ENCODE data around the gene TMPRSS3.

TMPRSS3 gene

DNA sequence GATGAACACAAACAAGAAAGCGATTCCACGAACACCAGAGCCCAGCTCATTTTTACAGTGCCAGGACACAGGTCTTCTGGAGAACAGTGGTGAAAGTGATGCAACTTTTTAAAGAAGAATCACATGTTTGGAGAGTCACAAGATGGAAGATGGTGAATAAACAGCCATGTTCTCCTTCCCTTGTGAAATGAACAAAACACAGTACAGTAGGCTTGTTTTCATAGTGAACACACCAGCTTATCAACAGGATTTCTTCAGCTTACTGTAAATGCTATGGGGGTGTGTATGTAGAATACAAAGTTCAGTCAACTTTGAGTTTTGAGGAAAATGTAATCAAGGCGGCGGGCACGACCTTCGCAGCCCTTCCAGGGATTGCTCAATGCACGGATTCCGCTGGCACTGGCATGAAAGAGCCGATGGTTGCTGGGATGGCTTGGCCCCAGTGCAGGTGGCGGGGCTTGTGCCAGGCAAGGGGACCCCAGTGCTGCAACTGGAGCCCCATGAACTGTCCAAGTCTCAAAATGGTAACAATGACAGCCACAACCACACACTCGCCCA, 9.7 kb downstream of the TMPRSS3 start:
- no peak overlapping the region for H3K4me3 ChIP-seq (ENCODE audit: low read depth, low read length)
- DNase-seq (ENCODE audit: low read depth): no peak
- TF ChIP-seq, protein P1, sequence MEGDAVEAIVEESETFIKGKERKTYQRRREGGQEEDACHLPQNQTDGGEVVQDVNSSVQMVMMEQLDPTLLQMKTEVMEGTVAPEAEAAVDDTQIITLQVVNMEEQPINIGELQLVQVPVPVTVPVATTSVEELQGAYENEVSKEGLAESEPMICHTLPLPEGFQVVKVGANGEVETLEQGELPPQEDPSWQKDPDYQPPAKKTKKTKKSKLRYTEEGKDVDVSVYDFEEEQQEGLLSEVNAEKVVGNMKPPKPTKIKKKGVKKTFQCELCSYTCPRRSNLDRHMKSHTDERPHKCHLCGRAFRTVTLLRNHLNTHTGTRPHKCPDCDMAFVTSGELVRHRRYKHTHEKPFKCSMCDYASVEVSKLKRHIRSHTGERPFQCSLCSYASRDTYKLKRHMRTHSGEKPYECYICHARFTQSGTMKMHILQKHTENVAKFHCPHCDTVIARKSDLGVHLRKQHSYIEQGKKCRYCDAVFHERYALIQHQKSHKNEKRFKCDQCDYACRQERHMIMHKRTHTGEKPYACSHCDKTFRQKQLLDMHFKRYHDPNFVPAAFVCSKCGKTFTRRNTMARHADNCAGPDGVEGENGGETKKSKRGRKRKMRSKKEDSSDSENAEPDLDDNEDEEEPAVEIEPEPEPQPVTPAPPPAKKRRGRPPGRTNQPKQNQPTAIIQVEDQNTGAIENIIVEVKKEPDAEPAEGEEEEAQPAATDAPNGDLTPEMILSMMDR (IDR thresholded peaks at IDR 0.05; ENCODE audit: control insufficient read depth, extremely low read depth, insufficient read depth): no peak

DNA sequence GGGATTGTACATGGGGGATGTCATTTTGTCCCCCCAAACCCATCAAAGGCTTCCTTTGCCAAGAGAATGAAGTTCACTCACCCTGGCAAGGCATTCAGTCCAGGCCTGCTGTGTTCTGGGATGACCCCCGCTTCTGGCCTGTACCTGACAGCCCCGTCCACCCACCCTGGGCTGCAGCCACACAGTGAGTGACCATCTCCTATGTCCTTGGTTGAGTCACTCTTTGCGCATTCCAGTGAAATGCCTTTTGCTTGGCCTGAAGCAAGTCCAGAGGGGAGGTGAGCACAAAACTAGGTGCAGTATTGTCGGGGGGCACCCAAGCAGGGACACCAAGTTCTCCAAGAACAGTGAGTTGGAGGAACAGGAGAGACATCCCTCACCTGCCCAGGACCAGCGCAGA, 10.2 kb downstream of the TMPRSS3 start:
- TF ChIP-seq, protein P1 (IDR thresholded peaks at IDR 0.05; ENCODE audit: control insufficient read depth, extremely low read depth, insufficient read depth): no peak
- no peak overlapping the region for H3K4me3 ChIP-seq (ENCODE audit: low read depth, low read length)
- no peak for DNase-seq (ENCODE audit: low read depth)

DNA sequence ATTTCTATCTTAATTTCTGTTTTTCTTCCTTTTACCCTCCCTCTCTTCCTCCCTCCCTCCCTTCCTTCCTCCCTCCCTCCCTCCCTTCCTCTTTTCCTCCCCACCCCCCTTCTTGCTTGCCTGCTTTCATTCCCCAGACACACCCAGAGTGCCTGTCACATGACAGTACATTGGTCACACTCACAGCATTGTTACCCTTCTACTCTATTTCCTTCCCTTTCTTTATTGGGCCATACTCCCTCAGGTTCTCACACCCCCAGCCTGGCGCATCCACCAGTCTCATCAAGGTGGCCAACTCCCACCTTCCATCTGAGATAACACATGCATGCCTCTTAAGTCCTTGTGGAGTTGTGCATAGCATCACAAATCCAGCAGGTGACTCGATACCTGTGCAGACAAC, 10.9 kb downstream of the TMPRSS3 start:
- DNase-seq (ENCODE audit: low read depth): no peak
- no peak overlapping the region for H3K4me3 ChIP-seq (ENCODE audit: low read depth, low read length)
- TF ChIP-seq, protein P1 (IDR thresholded peaks at IDR 0.05; ENCODE audit: control insufficient read depth, extremely low read depth, insufficient read depth): no peak

DNA sequence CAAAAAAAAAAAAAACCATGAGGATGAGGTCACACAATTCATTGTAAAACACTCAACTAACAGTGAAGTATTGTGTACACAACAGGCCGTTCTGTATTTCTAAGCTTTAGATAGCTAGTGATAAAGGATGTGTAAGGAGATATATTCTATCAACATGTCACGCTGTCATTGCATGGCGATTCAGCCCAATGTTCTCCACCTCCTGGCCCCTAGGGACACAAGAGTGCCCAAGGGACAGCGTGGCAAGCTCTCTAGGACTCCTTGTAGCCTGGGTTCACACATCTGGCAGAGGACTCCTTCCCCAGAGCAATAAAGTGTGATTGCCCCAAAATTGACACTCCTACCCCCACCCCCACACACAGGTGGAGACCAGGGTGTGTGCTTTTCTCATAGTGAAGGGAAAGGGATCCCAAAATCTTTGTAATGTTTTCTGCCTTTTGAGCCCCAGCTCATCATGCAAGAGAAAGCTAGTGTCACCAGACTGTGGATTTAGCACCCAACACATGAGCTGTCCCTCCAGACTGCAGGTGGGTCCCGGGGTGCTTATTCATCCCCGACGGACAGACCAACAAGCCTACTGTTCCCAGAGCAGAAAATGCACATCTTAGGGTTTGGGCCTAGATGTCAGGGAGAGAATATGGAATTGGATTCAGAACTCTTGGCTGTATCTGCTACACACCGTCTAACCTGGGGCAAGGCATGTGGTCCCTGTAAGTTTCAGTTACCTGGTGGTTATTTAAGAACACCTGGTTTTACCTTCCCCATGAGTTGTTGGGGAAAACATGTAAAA, 11.5 kb downstream of the TMPRSS3 start:
- TF ChIP-seq, protein P1 (IDR thresholded peaks at IDR 0.05; ENCODE audit: control insufficient read depth, extremely low read depth, insufficient read depth): peak; percentile 26; the same call in 1 of the 2 replicates
- peak; percentile 40 for DNase-seq (ENCODE audit: low read depth)
- no peak overlapping the region for H3K4me3 ChIP-seq (ENCODE audit: low read depth, low read length)

DNA sequence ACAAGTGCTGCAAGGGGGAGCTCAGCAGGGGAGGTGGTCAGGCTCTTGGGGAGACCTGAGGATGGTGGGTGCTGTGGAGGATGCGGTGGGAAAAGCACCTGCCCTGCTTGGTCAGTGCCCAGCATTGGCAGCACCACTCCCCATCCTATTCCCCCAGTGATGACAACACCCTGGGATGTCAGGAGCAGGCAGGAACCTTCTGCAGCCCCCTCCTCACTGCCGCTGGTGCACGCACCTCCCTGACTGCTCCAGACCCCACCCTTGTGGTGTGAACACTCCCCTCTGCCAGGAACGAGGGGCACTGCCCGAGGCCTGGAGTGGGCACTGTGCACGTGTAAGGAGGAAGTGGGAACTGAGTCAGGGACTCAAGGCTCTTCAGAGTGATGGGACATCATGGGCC, 12.5 kb downstream of the TMPRSS3 start:
- no peak for DNase-seq (ENCODE audit: low read depth)
- TF ChIP-seq, protein P1 (IDR thresholded peaks at IDR 0.05; ENCODE audit: control insufficient read depth, extremely low read depth, insufficient read depth): no peak
- H3K4me3 ChIP-seq (ENCODE audit: low read depth, low read length): no peak overlapping the region

DNA sequence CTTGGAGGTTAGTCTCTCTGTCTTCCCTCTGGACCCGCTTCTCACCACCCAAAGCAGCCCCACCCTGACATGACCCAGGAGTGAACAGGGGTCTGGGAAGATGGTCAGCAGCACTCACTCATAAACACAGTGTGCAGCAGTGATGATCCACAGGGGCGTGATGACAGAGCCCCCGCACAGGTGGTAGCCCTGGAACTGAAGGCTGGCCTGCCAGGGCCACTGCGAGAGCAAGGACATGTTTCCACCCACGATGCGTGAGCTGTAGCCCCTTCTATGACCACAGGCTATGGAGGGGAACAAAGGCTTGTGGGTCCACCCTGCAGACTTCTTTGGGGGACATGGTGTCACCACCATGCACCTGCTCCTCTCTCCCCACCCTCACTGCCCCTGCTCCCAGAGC, 12.9 kb downstream of the TMPRSS3 start:
- TF ChIP-seq, protein P1 (IDR thresholded peaks at IDR 0.05; ENCODE audit: control insufficient read depth, extremely low read depth, insufficient read depth): no peak
- DNase-seq (ENCODE audit: low read depth): no peak
- no peak overlapping the region for H3K4me3 ChIP-seq (ENCODE audit: low read depth, low read length)

All from LNCaP clone FGC (cell line).